CD14-positive monocyte (primary cell): ENCODE data around the gene SIM2. TPM values are rescaled to one million over a fixed set of nuclear protein-coding genes. Genes with fewer than 3 reads are reported as not detected.

ENCODE experiments used
- DNase-seq, 3 donors: peaks; one replicate each; pipeline ENCODE4 v3.0.0-alpha.2; 2011 to 2022
- H2AFZ ChIP-seq: 2 replicates; pipeline ENCODE4 v1.6.0; 2012; ENCODE audit warnings: mild to moderate bottlenecking, low read depth, low read length, inconsistent platforms; ENCODE audit not compliant: insufficient read depth, poor library complexity, severe bottlenecking
- H3K27ac ChIP-seq, 2 donors: 1 replicate in 1 of 2; 2 replicates in 1 of 2; pipeline ENCODE4 v1.5.1; 2012 to 2013; ENCODE audit warnings: low read length in 2 of 2, control low read depth in 1 of 2, inconsistent platforms in 1 of 2, low read depth in 1 of 2, mild to moderate bottlenecking in 1 of 2
- H3K27me3 ChIP-seq, 2 donors: one replicate each; pipeline versions ENCODE4 v1.6.0 to v1.6.1; 2011 to 2013; ENCODE audit warnings: low read length in 2 of 2; ENCODE audit not compliant: control insufficient read depth in 2 of 2, insufficient read depth in 2 of 2
- H3K36me3 ChIP-seq, 2 donors: replicated peaks in 1 of 2; 1 replicate in 1 of 2; 2 replicates in 1 of 2; pipeline versions ENCODE4 v1.5.1 to v1.6.1; 2012 to 2013; ENCODE audit warnings: low read length in 2 of 2, control low read depth in 1 of 2, inconsistent platforms in 1 of 2, mild to moderate bottlenecking in 1 of 2; ENCODE audit not compliant: insufficient read depth in 2 of 2, control insufficient read depth in 1 of 2
- H3K4me1 ChIP-seq, 2 donors: 1 replicate in 1 of 2; 2 replicates in 1 of 2; pipeline versions ENCODE4 v1.5.1 to v1.6.1; 2012 to 2013; ENCODE audit warnings: low read length in 2 of 2, control low read depth in 1 of 2, inconsistent platforms in 1 of 2, mild to moderate bottlenecking in 1 of 2, moderate library complexity in 1 of 2; ENCODE audit not compliant: insufficient read depth in 2 of 2, control insufficient read depth in 1 of 2
- H3K4me2 ChIP-seq: replicated peaks from 2 replicates; pipeline ENCODE3; 2012; ENCODE audit warnings: low read length, moderate library complexity, mild to moderate bottlenecking; ENCODE audit not compliant: poor library complexity, severe bottlenecking; ENCODE audit errors: extremely low read depth
- H3K4me3 ChIP-seq, 3 experiments: fragments of 200-600 bp in 1 of 3; sonication (generic) in 1 of 3; replicated peaks in 1 of 3; 1 replicate in 2 of 3; 2 replicates in 1 of 3; pipeline ENCODE4 v1.5.1; 2011 to 2013; ENCODE audit warnings: low read length in 3 of 3, mild to moderate bottlenecking in 3 of 3, control low read depth in 2 of 3, low read depth in 2 of 3, inconsistent platforms in 1 of 3, moderate library complexity in 1 of 3
- H3K79me2 ChIP-seq: 2 replicates; pipeline ENCODE4 v1.6.0; 2012; ENCODE audit warnings: mild to moderate bottlenecking, control low read depth, inconsistent platforms, low read length, moderate library complexity; ENCODE audit not compliant: insufficient read depth
- H3K9ac ChIP-seq: 2 replicates; pipeline ENCODE4 v1.6.0; 2017; ENCODE audit warnings: low read length, mild to moderate bottlenecking; ENCODE audit not compliant: insufficient read depth, poor library complexity, severe bottlenecking
- H3K9me3 ChIP-seq, 2 donors: replicated peaks in 1 of 2; 1 replicate in 1 of 2; 2 replicates in 1 of 2; pipeline versions ENCODE4 v1.5.1 to v1.6.1; 2012 to 2013; ENCODE audit warnings: low read length in 2 of 2, control low read depth in 1 of 2; ENCODE audit not compliant: control insufficient read depth in 1 of 2, insufficient read depth in 1 of 2
- H4K20me1 ChIP-seq: 2 replicates; pipeline ENCODE4 v1.6.0; 2012; ENCODE audit warnings: mild to moderate bottlenecking, low read length, control low read depth, moderate library complexity; ENCODE audit not compliant: insufficient read depth
- H3K27ac Mint-ChIP-seq, 7 donors: one replicate each; pipeline ENCODE4 v1.8.0; 2020; ENCODE audit warnings: mild to moderate bottlenecking in 7 of 7, mixed read lengths in 7 of 7, moderate library complexity in 6 of 7, inconsistent platforms in 2 of 7
- H3K27me3 Mint-ChIP-seq, 3 donors: one replicate each; pipeline ENCODE4 v1.8.0; 2021 to 2022; ENCODE audit warnings: low read depth in 3 of 3, mild to moderate bottlenecking in 3 of 3, mixed read lengths in 3 of 3, moderate library complexity in 3 of 3, inconsistent platforms in 1 of 3
- H3K36me3 Mint-ChIP-seq, 2 donors: one replicate each; pipeline ENCODE4 v1.8.0; 2020; ENCODE audit warnings: mixed read lengths in 2 of 2, inconsistent platforms in 1 of 2, mild to moderate bottlenecking in 1 of 2
- H3K4me1 Mint-ChIP-seq: one replicate; pipeline ENCODE4 v1.8.0; 2020; ENCODE audit warnings: mild to moderate bottlenecking, mixed read lengths
- H3K4me3 Mint-ChIP-seq, 2 donors: one replicate each; pipeline ENCODE4 v1.8.0; 2020; ENCODE audit warnings: mild to moderate bottlenecking in 2 of 2, mixed read lengths in 2 of 2, moderate library complexity in 1 of 2
- H3K9me3 Mint-ChIP-seq, 7 donors: one replicate each; pipeline ENCODE4 v1.8.0; 2020 to 2022; ENCODE audit warnings: mixed read lengths in 7 of 7, mild to moderate bottlenecking in 6 of 7, moderate library complexity in 6 of 7, inconsistent platforms in 2 of 7
- CTCF ChIP-seq: fragments of 200-600 bp; IDR thresholded peaks from one replicate; pipeline ENCODE4 v1.8.0; 2022; ENCODE audit warnings: antibody characterized with exemption, mild to moderate bottlenecking
- WGBS: methylation state at CpG from one replicate; pipeline ENCODE4 v1.1.5; 2013; ENCODE audit warnings: missing lambda C conversion rate; ENCODE audit not compliant: insufficient coverage; 5-methylcytosine and 5-hydroxymethylcytosine counted together
- intact Hi-C, 2 donors: fragments of 100-400 bp; cut with micrococcal nuclease; formaldehyde crosslinking; loops; one replicate each; pipeline versions ENCODE4 v1.15.0 to v1.15.1; 2023
- polyA plus RNA-seq, 3 donors: library from polyadenylated mRNA; depleted of rRNA in 1 of 3; unstranded in 2 of 3; stranded (reverse) in 1 of 3; fragments of 300-500 nt in 2 of 3; fragments of >200 nt in 1 of 3; fragmentation: Illumina TruSeq in 2 of 3; gene quantifications; 1 replicate in 2 of 3; 2 replicates in 1 of 3; pipeline ENCODE4 v1.2.3, GENCODE V29; 2012 to 2021

The SIM2 gene
- polyA plus RNA-seq, 3 donors = not detected

DNA sequence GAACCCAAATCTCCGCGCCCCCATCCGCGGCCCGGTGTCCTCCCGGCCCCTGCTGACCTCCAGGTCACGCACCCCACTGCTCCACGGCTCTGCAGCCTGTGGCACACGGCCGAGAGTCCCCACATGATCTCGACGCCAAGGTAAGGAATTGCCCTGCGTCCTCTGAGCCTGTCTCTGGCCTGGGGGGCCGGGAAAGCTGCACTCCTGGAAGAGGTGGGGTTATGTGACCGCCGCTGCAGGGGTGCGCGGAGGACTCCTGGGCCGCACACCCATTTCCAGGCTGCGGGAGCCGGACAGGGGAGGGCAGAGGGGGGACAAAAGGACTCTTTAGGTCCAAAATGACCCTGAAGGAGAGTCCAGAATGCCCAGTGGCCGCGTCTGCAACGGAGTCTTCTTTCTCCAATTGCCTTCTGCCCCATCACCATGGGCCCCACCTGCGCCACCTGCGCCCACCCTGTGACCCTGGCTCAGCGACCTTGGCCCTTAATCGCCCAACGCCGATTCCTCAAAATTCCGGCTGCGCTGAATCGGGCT lies 997 bp upstream of the SIM2 start:
- peaks cover 89 to 97% (median 89%) of the 10 kb centered on the region in 3 donors for H3K27me3 Mint-ChIP-seq
- no peak overlapping the region for H3K4me3 ChIP-seq
- H3K27ac Mint-ChIP-seq = no peak overlapping the region
- H3K4me2 ChIP-seq = peak overlapping the region; percentile 4
- H3K9me3 Mint-ChIP-seq = peaks cover 0 to 44% (median 9%) of the 10 kb centered on the region in 7 donors
- no peaks in the 10 kb centered on the region for H3K36me3 ChIP-seq
- no peak overlapping the region for H3K9ac ChIP-seq
- no peak overlapping the region for H3K27ac ChIP-seq
- WGBS = 2% methylated on average over 33 of the region's 33 CpGs
- DNase-seq = no peak
- no peaks in the 10 kb centered on the region for H3K79me2 ChIP-seq
- H4K20me1 ChIP-seq = no peaks in the 10 kb centered on the region
- peaks cover 0 to 58% of the 10 kb centered on the region in 2 donors for H3K9me3 ChIP-seq
- H3K4me1 ChIP-seq = no peaks in the 10 kb centered on the region
- no peak for TF ChIP-seq CTCF
- intact Hi-C loops = no loop called here
- peaks cover 8% of the 10 kb centered on the region for H3K4me1 Mint-ChIP-seq
- peak overlapping the region in 1 of 2 donors; percentile 67 for H3K4me3 Mint-ChIP-seq
- H2AFZ ChIP-seq = no peak overlapping the region
- H3K27me3 ChIP-seq = peaks cover 55 to 94% of the 10 kb centered on the region in 2 donors
- peaks cover 0 to 2% of the 10 kb centered on the region in 2 donors for H3K36me3 Mint-ChIP-seq

- no peaks in the 10 kb centered on the region for H4K20me1 ChIP-seq
- no peaks in the 10 kb centered on the region for H3K79me2 ChIP-seq
- H3K27me3 ChIP-seq = peaks cover 57 to 94% of the 10 kb centered on the region in 2 donors
- no peak overlapping the region for H2AFZ ChIP-seq
- peaks cover 89 to 97% (median 89%) of the 10 kb centered on the region in 3 donors for H3K27me3 Mint-ChIP-seq
- H3K9ac ChIP-seq = no peak overlapping the region
- peaks cover 8% of the 10 kb centered on the region for H3K4me1 Mint-ChIP-seq
- no peaks in the 10 kb centered on the region for H3K36me3 ChIP-seq
- H3K4me3 ChIP-seq = no peak overlapping the region
- H3K36me3 Mint-ChIP-seq = peaks cover 0 to 6% of the 10 kb centered on the region in 2 donors
- H3K4me2 ChIP-seq = peak overlapping the region; percentile 4
- peak overlapping the region in 1 of 2 donors; percentile 67 for H3K4me3 Mint-ChIP-seq
- no peak overlapping the region for H3K27ac ChIP-seq
- H3K9me3 Mint-ChIP-seq = peaks cover 0 to 42% (median 9%) of the 10 kb centered on the region in 7 donors
- no peaks in the 10 kb centered on the region for H3K4me1 ChIP-seq
- TF ChIP-seq CTCF = no peak
- peaks cover 0 to 64% of the 10 kb centered on the region in 2 donors for H3K9me3 ChIP-seq
- intact Hi-C loops = no loop called here
- WGBS = 0% methylated on average over 43 of the region's 62 CpGs
- no peak for DNase-seq
- H3K27ac Mint-ChIP-seq = no peak overlapping the region
Measured at GRCh38 chr21:36698385-36698980, 432 bp upstream of the SIM2 start.
